Measurements from ENCODE around the gene TNFAIP8L1.

The TNFAIP8L1 gene

GRCh38 chr19:4660993-4661392 lies 21.7 kb downstream of the TNFAIP8L1 start:
- Histone ChIP-seq H3K79me2 (ENCODE audit: low read length) (peaks cover 17% of the 10 kb centered on the region), H3K27ac (ENCODE audit: low read length) (no peak overlapping the region), H3K9me2 (replicated peaks; ENCODE audit: insufficient read depth, low read length) (no peaks in the 10 kb centered on the region), H3K36me3 (replicated peaks; ENCODE audit: insufficient read depth, low read length) (peaks cover 4% of the 10 kb centered on the region; the same call in 1 of the 2 replicates), H4K20me1 (ENCODE audit: insufficient read depth, low read length) (no peaks in the 10 kb centered on the region), H3K4me1 (ENCODE audit: low read length) (no peaks in the 10 kb centered on the region), H2AFZ (ENCODE audit: low read length) (no peak overlapping the region), H3K27me3 (replicated peaks; ENCODE audit: insufficient read depth, low read length) (no peaks in the 10 kb centered on the region), H3K9me3 (replicated peaks; ENCODE audit: insufficient read depth, low read length) (no peaks in the 10 kb centered on the region), H3K4me2 (ENCODE audit: low read depth, low read length) (no peak overlapping the region), H3K9ac (ENCODE audit: low read length) (no peak overlapping the region), H3K4me3 (ENCODE audit: low read length) (no peak overlapping the region), H3F3A (ENCODE audit: insufficient read depth, low read length) (no peaks in the 10 kb centered on the region)
- TF ChIP-seq EZH2phosphoT487 (IDR thresholded peaks at IDR 0.05; ENCODE audit: low read length) (no peak), CTCF (IDR thresholded peaks at IDR 0.05; ENCODE audit: low read length) (no peak), EZH2 (optimal IDR thresholded peaks at IDR 0.05; ENCODE audit: low read depth, low read length) (no peak)
- DNase-seq = no peak

- H4K20me1 ChIP-seq (ENCODE audit: insufficient read depth, low read length) = no peaks in the 10 kb centered on the region
- no peak overlapping the region for H3K9ac ChIP-seq (ENCODE audit: low read length)
- no peaks in the 10 kb centered on the region for H3K4me1 ChIP-seq (ENCODE audit: low read length)
- H3K27me3 ChIP-seq (replicated peaks; ENCODE audit: insufficient read depth, low read length) = no peaks in the 10 kb centered on the region
- no peak overlapping the region for H3K4me2 ChIP-seq (ENCODE audit: low read depth, low read length)
- no peak overlapping the region for H3K27ac ChIP-seq (ENCODE audit: low read length)
- no peak for DNase-seq
- H3K9me2 ChIP-seq (replicated peaks; ENCODE audit: insufficient read depth, low read length) = no peaks in the 10 kb centered on the region
- no peak overlapping the region for H2AFZ ChIP-seq (ENCODE audit: low read length)
- TF ChIP-seq CTCF (IDR thresholded peaks at IDR 0.05; ENCODE audit: low read length) (no peak), EZH2phosphoT487 (IDR thresholded peaks at IDR 0.05; ENCODE audit: low read length) (no peak), EZH2 (optimal IDR thresholded peaks at IDR 0.05; ENCODE audit: low read depth, low read length) (no peak)
- H3K36me3 ChIP-seq (replicated peaks; ENCODE audit: insufficient read depth, low read length) = peaks cover 7% of the 10 kb centered on the region; the same call in 1 of the 2 replicates
- H3K79me2 ChIP-seq (ENCODE audit: low read length) = peaks cover 24% of the 10 kb centered on the region
- H3K4me3 ChIP-seq (ENCODE audit: low read length) = no peak overlapping the region
- no peaks in the 10 kb centered on the region for H3F3A ChIP-seq (ENCODE audit: insufficient read depth, low read length)
- no peaks in the 10 kb centered on the region for H3K9me3 ChIP-seq (replicated peaks; ENCODE audit: insufficient read depth, low read length)
Measured at GRCh38 chr19:4662020-4662695, 22.8 kb downstream of the TNFAIP8L1 start.

GRCh38 chr19:4662812-4663211 lies 23.5 kb downstream of the TNFAIP8L1 start:
- H2AFZ ChIP-seq (ENCODE audit: low read length) = no peak overlapping the region
- H3K4me1 ChIP-seq (ENCODE audit: low read length) = no peaks in the 10 kb centered on the region
- no peaks in the 10 kb centered on the region for H3K9me3 ChIP-seq (replicated peaks; ENCODE audit: insufficient read depth, low read length)
- no peak for DNase-seq
- H4K20me1 ChIP-seq (ENCODE audit: insufficient read depth, low read length) = no peaks in the 10 kb centered on the region
- H3K4me2 ChIP-seq (ENCODE audit: low read depth, low read length) = no peak overlapping the region
- H3K27ac ChIP-seq (ENCODE audit: low read length) = no peak overlapping the region
- no peaks in the 10 kb centered on the region for H3F3A ChIP-seq (ENCODE audit: insufficient read depth, low read length)
- no peak overlapping the region for H3K4me3 ChIP-seq (ENCODE audit: low read length)
- peaks cover 7% of the 10 kb centered on the region; the same call in 1 of the 2 replicates for H3K36me3 ChIP-seq (replicated peaks; ENCODE audit: insufficient read depth, low read length)
- no peaks in the 10 kb centered on the region for H3K9me2 ChIP-seq (replicated peaks; ENCODE audit: insufficient read depth, low read length)
- peaks cover 28% of the 10 kb centered on the region for H3K79me2 ChIP-seq (ENCODE audit: low read length)
- no peak for TF ChIP-seq CTCF (IDR thresholded peaks at IDR 0.05; ENCODE audit: low read length)
- no peak for TF ChIP-seq EZH2phosphoT487 (IDR thresholded peaks at IDR 0.05; ENCODE audit: low read length)
- no peak for TF ChIP-seq EZH2 (optimal IDR thresholded peaks at IDR 0.05; ENCODE audit: low read depth, low read length)
- no peak overlapping the region for H3K9ac ChIP-seq (ENCODE audit: low read length)
- H3K27me3 ChIP-seq (replicated peaks; ENCODE audit: insufficient read depth, low read length) = no peaks in the 10 kb centered on the region
